Uterus (tissue), 2 donors: ENCODE measurements around the gene ARVCF.

Experiments used
- CTCF ChIP-seq, 4 experiments: fragments of 200-600 bp in 2 of 4; fragments of 450-650 bp in 2 of 4; sonication (generic) in 2 of 4; IDR thresholded peaks; one replicate each; pipeline ENCODE4 v1.5.1; 2016 to 2019; ENCODE audit warnings: antibody characterized with exemption in 4 of 4, mild to moderate bottlenecking in 2 of 4, moderate library complexity in 1 of 4
- POLR2A ChIP-seq, 2 donors: fragments of 450-650 bp; IDR thresholded peaks; one replicate each; pipeline ENCODE4 v1.6.1; 2016; ENCODE audit warnings: antibody characterized with exemption in 2 of 2, mild to moderate bottlenecking in 1 of 2, moderate library complexity in 1 of 2

GRCh38 chr22:19943082-19944026 is 73.3 kb downstream of the ARVCF start:
- TF ChIP-seq CTCF (IDR thresholded peaks at IDR 0.05) (no peak), POLR2A (IDR thresholded peaks at IDR 0.05) (peak in 1 of 2 donors; percentile 39)
